ENCODE measurements around the gene RPS6KA4.

GRCh38 chr11:64349404-64349803 is 9.6 kb upstream of the RPS6KA4 start:
- TF ChIP-seq, protein P1, sequence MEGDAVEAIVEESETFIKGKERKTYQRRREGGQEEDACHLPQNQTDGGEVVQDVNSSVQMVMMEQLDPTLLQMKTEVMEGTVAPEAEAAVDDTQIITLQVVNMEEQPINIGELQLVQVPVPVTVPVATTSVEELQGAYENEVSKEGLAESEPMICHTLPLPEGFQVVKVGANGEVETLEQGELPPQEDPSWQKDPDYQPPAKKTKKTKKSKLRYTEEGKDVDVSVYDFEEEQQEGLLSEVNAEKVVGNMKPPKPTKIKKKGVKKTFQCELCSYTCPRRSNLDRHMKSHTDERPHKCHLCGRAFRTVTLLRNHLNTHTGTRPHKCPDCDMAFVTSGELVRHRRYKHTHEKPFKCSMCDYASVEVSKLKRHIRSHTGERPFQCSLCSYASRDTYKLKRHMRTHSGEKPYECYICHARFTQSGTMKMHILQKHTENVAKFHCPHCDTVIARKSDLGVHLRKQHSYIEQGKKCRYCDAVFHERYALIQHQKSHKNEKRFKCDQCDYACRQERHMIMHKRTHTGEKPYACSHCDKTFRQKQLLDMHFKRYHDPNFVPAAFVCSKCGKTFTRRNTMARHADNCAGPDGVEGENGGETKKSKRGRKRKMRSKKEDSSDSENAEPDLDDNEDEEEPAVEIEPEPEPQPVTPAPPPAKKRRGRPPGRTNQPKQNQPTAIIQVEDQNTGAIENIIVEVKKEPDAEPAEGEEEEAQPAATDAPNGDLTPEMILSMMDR (IDR thresholded peaks at IDR 0.05) = no peak
- TF ChIP-seq POLR2A (IDR thresholded peaks at IDR 0.05) (no peak), POLR2AphosphoS5 (IDR thresholded peaks at IDR 0.05) (no peak)
